ENCODE data around the gene ADAMTS15.

ADAMTS15 gene

GRCh38 chr11:130518164-130518680, 69.8 kb downstream of the ADAMTS15 start:
- no peak for DNase-seq

GRCh38 chr11:130519128-130519932, 70.9 kb downstream of the ADAMTS15 start:
- no peak for DNase-seq

- no peak for DNase-seq
These were observed 71.8 kb downstream of the ADAMTS15 start for GRCh38 chr11:130520271-130520671.

GRCh38 chr11:130522284-130522961, 74.0 kb downstream of the ADAMTS15 start:
- no peak for DNase-seq

GRCh38 chr11:130523166-130523565, 74.7 kb downstream of the ADAMTS15 start:
- no peak for DNase-seq

GRCh38 chr11:130523609-130524008, 75.2 kb downstream of the ADAMTS15 start:
- no peak for DNase-seq

GRCh38 chr11:130524132-130524790, 75.8 kb downstream of the ADAMTS15 start:
- no peak for DNase-seq

- no peak for DNase-seq
These were observed 76.9 kb downstream of the ADAMTS15 start for GRCh38 chr11:130525307-130525706.

Measured in activated CD4-positive, alpha-beta T cell treated with anti-CD3 and anti-CD28 coated beads, Interleukin-2, Interleukin-6, amounts not matched to agents 100 ng/mL and 50 ng/mL, durations not matched to agents 16 hours and 8 hours (primary cell).